ENCODE measurements around the gene RSPO4. TPM values are rescaled to one million over a fixed set of nuclear protein-coding genes. Genes with fewer than 3 reads are reported as not detected.

The RSPO4 gene
- total RNA-seq, 1 experiment from 2014 or later = not detected

DNA sequence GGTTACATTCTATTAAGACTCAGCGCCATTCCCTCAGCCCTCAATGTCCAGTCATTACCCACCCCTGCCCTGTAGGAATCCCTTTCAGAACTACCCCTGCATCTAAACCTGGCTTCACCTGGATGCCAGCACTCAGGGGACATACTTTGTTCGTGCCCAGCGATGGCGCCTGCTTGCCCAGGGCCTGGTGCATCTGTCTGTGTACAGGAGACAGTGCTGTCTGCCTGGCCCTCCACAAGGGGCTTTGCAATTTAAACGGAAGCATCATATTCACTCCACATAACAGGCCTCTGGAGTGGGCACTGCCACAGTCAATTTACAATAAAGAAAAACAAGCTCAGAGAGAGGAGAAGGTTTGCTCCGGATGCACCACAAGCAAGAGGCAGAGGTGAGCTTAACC, 4.6 kb downstream of the RSPO4 start:
- no TSS peak for BruUV-seq (replicated peaks)
- CTCF ChIA-PET = no interaction called here
- POLR2A ChIA-PET (ENCODE audit: low non-redundant PET) = interaction anchor here (0.6 kb wide), 1 partner anchor 169 kb away, joined by 3 read pairs; no protein-coding TSS in a partner anchor

DNA sequence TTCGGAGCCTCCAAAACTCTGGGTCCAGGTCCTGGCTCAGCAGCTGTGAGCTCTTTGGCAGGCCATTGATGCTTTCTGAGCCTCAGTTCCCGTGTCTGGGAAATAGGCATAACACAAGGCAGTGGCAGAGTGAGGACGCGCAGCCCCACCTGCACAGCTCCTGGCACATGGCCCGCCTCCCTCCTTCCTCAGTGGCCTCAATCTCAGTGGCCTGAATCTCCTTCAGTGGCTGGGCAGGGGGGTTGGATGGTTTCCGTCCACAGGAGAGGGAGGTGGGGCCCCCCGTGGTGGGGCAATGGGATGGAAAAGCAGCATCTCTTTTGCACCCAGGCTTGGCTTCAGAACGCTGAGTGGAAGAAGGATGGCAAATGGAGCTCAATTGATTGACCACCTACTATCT, 5.1 kb downstream of the RSPO4 start:
- intact Hi-C loops (cut with micrococcal nuclease; ENCODE audit: unreplicated experiment) = no loop called here
- no peaks in the 10 kb centered on the region for H3K4me1 ChIP-seq (ENCODE audit: insufficient read depth, low read length, poor library complexity, severe bottlenecking)
- ChIA-PET POLR2A (ENCODE audit: low non-redundant PET) (interaction anchor here (0.6 kb wide), 1 partner anchor 169 kb away, joined by 3 read pairs; no protein-coding TSS in a partner anchor), CTCF (no interaction called here)
- no peaks in the 10 kb centered on the region for H3K9me3 ChIP-seq (ENCODE audit: low read depth, low read length, poor library complexity, severe bottlenecking)
- TF ChIP-seq EZH2 (IDR thresholded peaks at IDR 0.05; ENCODE audit: borderline replicate concordance, low read depth, low read length, poor library complexity, severe bottlenecking) = no peak
- TF ChIP-seq, protein P1, sequence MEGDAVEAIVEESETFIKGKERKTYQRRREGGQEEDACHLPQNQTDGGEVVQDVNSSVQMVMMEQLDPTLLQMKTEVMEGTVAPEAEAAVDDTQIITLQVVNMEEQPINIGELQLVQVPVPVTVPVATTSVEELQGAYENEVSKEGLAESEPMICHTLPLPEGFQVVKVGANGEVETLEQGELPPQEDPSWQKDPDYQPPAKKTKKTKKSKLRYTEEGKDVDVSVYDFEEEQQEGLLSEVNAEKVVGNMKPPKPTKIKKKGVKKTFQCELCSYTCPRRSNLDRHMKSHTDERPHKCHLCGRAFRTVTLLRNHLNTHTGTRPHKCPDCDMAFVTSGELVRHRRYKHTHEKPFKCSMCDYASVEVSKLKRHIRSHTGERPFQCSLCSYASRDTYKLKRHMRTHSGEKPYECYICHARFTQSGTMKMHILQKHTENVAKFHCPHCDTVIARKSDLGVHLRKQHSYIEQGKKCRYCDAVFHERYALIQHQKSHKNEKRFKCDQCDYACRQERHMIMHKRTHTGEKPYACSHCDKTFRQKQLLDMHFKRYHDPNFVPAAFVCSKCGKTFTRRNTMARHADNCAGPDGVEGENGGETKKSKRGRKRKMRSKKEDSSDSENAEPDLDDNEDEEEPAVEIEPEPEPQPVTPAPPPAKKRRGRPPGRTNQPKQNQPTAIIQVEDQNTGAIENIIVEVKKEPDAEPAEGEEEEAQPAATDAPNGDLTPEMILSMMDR (conservative IDR thresholded peaks at IDR 0.05; ENCODE audit: low read depth, low read length) = no peak
- no peak for DNase-seq (ENCODE audit: low spot score)
- H3K4me3 ChIP-seq (ENCODE audit: low read depth, low read length, poor library complexity, severe bottlenecking) = no peak overlapping the region
- BruUV-seq (replicated peaks) = no TSS peak
- no peak overlapping the region for H3K27ac ChIP-seq (ENCODE audit: low read depth, low read length, poor library complexity, severe bottlenecking)
- peaks cover 26% of the 10 kb centered on the region for H3K27me3 ChIP-seq (replicated peaks; ENCODE audit: insufficient read depth, low read depth, low read length, poor library complexity)
- H3K36me3 ChIP-seq (ENCODE audit: insufficient read depth, low read length, poor library complexity, severe bottlenecking) = no peaks in the 10 kb centered on the region

More for the DNA sequence above, 4.6 kb downstream of the RSPO4 start:
- H3K9me3 ChIP-seq (ENCODE audit: low read depth, low read length, poor library complexity, severe bottlenecking) = no peaks in the 10 kb centered on the region
- H3K36me3 ChIP-seq (ENCODE audit: insufficient read depth, low read length, poor library complexity, severe bottlenecking) = no peaks in the 10 kb centered on the region
- peaks cover 31% of the 10 kb centered on the region for H3K27me3 ChIP-seq (replicated peaks; ENCODE audit: insufficient read depth, low read depth, low read length, poor library complexity)
- no peak overlapping the region for H3K27ac ChIP-seq (ENCODE audit: low read depth, low read length, poor library complexity, severe bottlenecking)
- H3K4me1 ChIP-seq (ENCODE audit: insufficient read depth, low read length, poor library complexity, severe bottlenecking) = no peaks in the 10 kb centered on the region
- DNase-seq (ENCODE audit: low spot score) = no peak
- intact Hi-C loops (cut with micrococcal nuclease; ENCODE audit: unreplicated experiment) = no loop called here
- no peak overlapping the region for H3K4me3 ChIP-seq (ENCODE audit: low read depth, low read length, poor library complexity, severe bottlenecking)
- TF ChIP-seq, protein P1 (conservative IDR thresholded peaks at IDR 0.05; ENCODE audit: low read depth, low read length) = no peak
- TF ChIP-seq EZH2 (IDR thresholded peaks at IDR 0.05; ENCODE audit: borderline replicate concordance, low read depth, low read length, poor library complexity, severe bottlenecking) = no peak

DNA sequence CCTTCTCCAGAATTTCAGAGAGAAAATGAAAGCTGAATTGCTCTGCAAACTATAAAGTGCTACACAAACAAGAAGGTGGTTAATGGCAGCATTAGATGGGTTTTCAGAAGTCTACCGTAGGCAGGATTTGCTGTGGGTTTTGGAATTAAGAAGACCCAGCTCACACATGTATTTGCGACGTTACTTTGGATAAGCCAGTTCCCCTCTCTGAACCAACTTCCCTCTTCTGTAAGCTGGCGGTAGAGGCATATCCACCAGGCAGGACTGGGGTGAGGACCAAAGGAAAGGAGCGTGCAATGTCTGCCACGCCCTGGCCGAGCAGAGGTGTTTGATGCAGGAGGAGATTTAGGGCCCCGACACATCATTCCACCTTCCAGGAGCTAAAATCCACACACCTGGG, 6.9 kb downstream of the RSPO4 start:
- H3K27me3 ChIP-seq (replicated peaks; ENCODE audit: insufficient read depth, low read depth, low read length, poor library complexity) = peaks cover 10% of the 10 kb centered on the region
- no peaks in the 10 kb centered on the region for H3K36me3 ChIP-seq (ENCODE audit: insufficient read depth, low read length, poor library complexity, severe bottlenecking)
- H3K4me3 ChIP-seq (ENCODE audit: low read depth, low read length, poor library complexity, severe bottlenecking) = no peak overlapping the region
- no TSS peak for BruUV-seq (replicated peaks)
- CTCF ChIA-PET = no interaction called here
- TF ChIP-seq, protein P1 (conservative IDR thresholded peaks at IDR 0.05; ENCODE audit: low read depth, low read length) = no peak
- TF ChIP-seq EZH2 (IDR thresholded peaks at IDR 0.05; ENCODE audit: borderline replicate concordance, low read depth, low read length, poor library complexity, severe bottlenecking) = no peak
- H3K27ac ChIP-seq (ENCODE audit: low read depth, low read length, poor library complexity, severe bottlenecking) = no peak overlapping the region
- H3K4me1 ChIP-seq (ENCODE audit: insufficient read depth, low read length, poor library complexity, severe bottlenecking) = no peaks in the 10 kb centered on the region
- no peak for DNase-seq (ENCODE audit: low spot score)
- intact Hi-C loops (cut with micrococcal nuclease; ENCODE audit: unreplicated experiment) = no loop called here
- POLR2A ChIA-PET (ENCODE audit: low non-redundant PET) = no interaction called here
- H3K9me3 ChIP-seq (ENCODE audit: low read depth, low read length, poor library complexity, severe bottlenecking) = no peaks in the 10 kb centered on the region
